Tibial artery (tissue), 4 donors: ENCODE results near the gene TMED1.

Source experiments
- DNase-seq, 2 donors: peaks; one replicate each; pipeline ENCODE4 v3.0.0-alpha.2; 2019
- H3K27ac ChIP-seq, 2 donors: fragments of 200-600 bp; sonication (generic) in 1 of 2; 1 replicate in 1 of 2; 2 replicates in 1 of 2; pipeline ENCODE4 v1.5.1; 2018 to 2019; ENCODE audit warnings: mild to moderate bottlenecking in 1 of 2
- H3K27me3 ChIP-seq, 2 donors: fragments of 200-600 bp; sonication (generic) in 1 of 2; one replicate each; pipeline versions ENCODE4 v1.5.1 to v1.6.0; 2016 to 2019
- H3K36me3 ChIP-seq, 3 donors: fragments of 200-600 bp; sonication (generic) in 2 of 3; one replicate each; pipeline ENCODE4 v1.5.1; 2016 to 2019; ENCODE audit warnings: mild to moderate bottlenecking in 2 of 3
- H3K4me1 ChIP-seq, 4 donors: fragments of 200-600 bp; sonication (generic) in 2 of 4; 1 replicate in 3 of 4; 2 replicates in 1 of 4; pipeline ENCODE4 v1.5.1; 2016 to 2019
- H3K4me3 ChIP-seq, 2 donors: fragments of 200-600 bp; sonication (generic) in 1 of 2; 1 replicate in 1 of 2; 2 replicates in 1 of 2; pipeline ENCODE4 v1.5.1; 2018 to 2019; ENCODE audit warnings: mild to moderate bottlenecking in 2 of 2
- H3K9me3 ChIP-seq, 3 donors: fragments of 200-600 bp; sonication (generic) in 1 of 3; one replicate each; pipeline ENCODE4 v1.5.1; 2016 to 2019
- CTCF ChIP-seq, 2 experiments: fragments of 200-600 bp in 1 of 2; fragments of 450-650 bp in 1 of 2; IDR thresholded peaks; one replicate each; pipeline ENCODE4 v1.5.1; 2017 to 2019; ENCODE audit warnings: antibody characterized with exemption in 2 of 2, mild to moderate bottlenecking in 1 of 2, moderate library complexity in 1 of 2
- intact Hi-C: fragments of 100-400 bp; cut with DNase I; formaldehyde crosslinking; loops from one replicate; pipeline ENCODE4 v1.15.0; 2023; ENCODE audit warnings: low total_unique reads

Gene TMED1

GRCh38 chr19:10809651-10810285 lies 26.2 kb downstream of the TMED1 start:
- H3K36me3 ChIP-seq = peaks cover 34 to 99% (median 78%) of the 10 kb centered on the region in 3 donors
- H3K4me3 ChIP-seq = no peak overlapping the region
- DNase-seq = no peak
- TF ChIP-seq CTCF (IDR thresholded peaks at IDR 0.05) = no peak
- H3K27ac ChIP-seq = no peak overlapping the region
- H3K27me3 ChIP-seq = no peaks in the 10 kb centered on the region
- H3K4me1 ChIP-seq = peaks cover 0 to 6% (median 0%) of the 10 kb centered on the region in 4 donors
- no peaks in the 10 kb centered on the region for H3K9me3 ChIP-seq
- intact Hi-C loops = no loop called here

GRCh38 chr19:10808937-10809649 lies 26.9 kb downstream of the TMED1 start:
- no peak for TF ChIP-seq CTCF (IDR thresholded peaks at IDR 0.05)
- DNase-seq = no peak
- Histone ChIP-seq H3K9me3 (no peaks in the 10 kb centered on the region), H3K27ac (no peak overlapping the region), H3K36me3 (peaks cover 36 to 99% (median 78%) of the 10 kb centered on the region in 3 donors), H3K4me3 (no peak overlapping the region), H3K27me3 (no peaks in the 10 kb centered on the region), H3K4me1 (peaks cover 0 to 6% (median 0%) of the 10 kb centered on the region in 4 donors)
- intact Hi-C loops = no loop called here

DNA sequence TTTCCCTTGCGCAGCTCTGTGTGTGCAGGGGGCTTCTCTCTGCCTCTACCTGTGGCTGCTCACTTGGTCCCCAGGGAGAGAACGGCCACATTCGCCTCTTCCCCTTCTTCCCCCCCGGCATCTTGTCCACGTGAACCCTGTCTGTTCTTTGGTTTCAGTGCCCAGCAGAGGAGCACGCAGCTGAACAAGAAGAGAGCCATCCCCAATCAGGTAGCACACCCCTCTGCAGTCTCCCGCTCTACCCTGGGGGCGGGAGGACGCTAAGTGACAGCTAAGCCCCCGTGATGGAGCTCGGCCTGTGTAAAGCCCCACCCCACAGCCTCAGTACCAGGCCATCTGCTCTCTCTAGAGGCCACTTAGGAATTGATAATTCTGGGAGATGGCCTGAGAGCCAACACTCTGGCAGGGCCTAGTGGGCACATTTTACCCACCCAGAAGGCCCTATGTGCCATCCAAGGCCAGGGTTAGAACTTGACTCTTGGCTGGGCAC lies 30.2 kb downstream of the TMED1 start:
- intact Hi-C loops = no loop called here
- no peak for TF ChIP-seq CTCF (IDR thresholded peaks at IDR 0.05)
- Histone ChIP-seq H3K4me1 (no peaks in the 10 kb centered on the region), H3K27me3 (no peaks in the 10 kb centered on the region), H3K27ac (no peak overlapping the region), H3K4me3 (no peak overlapping the region), H3K36me3 (peaks cover 53 to 99% (median 92%) of the 10 kb centered on the region in 3 donors), H3K9me3 (no peaks in the 10 kb centered on the region)
- DNase-seq = no peak

DNA sequence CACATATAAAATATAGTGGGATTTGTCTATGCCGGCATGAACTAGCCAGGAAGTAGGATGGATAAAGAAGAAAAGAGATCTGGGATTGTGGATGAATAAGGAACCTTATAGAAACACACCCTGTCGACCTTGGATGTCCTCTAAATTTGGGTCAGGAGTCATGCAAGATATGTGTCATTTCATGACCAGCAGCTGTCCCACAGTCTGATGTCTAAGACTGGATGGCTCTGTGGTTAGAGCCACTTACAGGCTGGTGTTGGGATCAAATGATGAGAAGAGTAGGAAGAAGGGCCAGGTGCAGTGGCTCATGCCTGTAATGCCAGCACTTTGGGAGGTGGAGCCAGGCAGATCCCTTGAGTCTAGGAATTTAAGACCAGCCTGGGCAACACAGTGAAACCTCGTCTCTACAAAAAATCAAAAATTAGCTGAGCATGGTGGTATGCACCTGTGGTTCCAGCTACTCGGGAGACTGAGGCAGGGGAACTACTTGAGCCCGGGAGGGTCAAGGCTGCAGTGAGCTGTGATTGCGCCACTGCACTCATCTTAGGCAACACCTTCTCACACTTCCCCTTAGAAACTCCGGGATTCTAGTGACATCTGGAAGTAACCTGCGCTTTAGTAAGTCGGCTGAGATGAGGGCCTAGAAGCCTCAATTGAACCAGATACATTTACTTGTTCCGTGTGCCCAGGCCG lies 30.8 kb downstream of the TMED1 start:
- Histone ChIP-seq H3K27ac (no peak overlapping the region), H3K36me3 (peaks cover 54 to 99% (median 92%) of the 10 kb centered on the region in 3 donors), H3K9me3 (no peaks in the 10 kb centered on the region), H3K4me3 (no peak overlapping the region), H3K4me1 (no peaks in the 10 kb centered on the region), H3K27me3 (no peaks in the 10 kb centered on the region)
- DNase-seq = no peak
- intact Hi-C loops = no loop called here
- no peak for TF ChIP-seq CTCF (IDR thresholded peaks at IDR 0.05)

- H3K4me3 ChIP-seq = no peak overlapping the region
- H3K36me3 ChIP-seq = peaks cover 51 to 99% (median 84%) of the 10 kb centered on the region in 3 donors
- no peak for TF ChIP-seq CTCF (IDR thresholded peaks at IDR 0.05)
- no peak overlapping the region for H3K27ac ChIP-seq
- no peaks in the 10 kb centered on the region for H3K4me1 ChIP-seq
- intact Hi-C loops = no loop called here
- DNase-seq = no peak
- H3K9me3 ChIP-seq = no peaks in the 10 kb centered on the region
- H3K27me3 ChIP-seq = no peaks in the 10 kb centered on the region
Observed at GRCh38 chr19:10803252-10803651, 32.8 kb downstream of the TMED1 start.
